OCI-LY1 (cell line): ENCODE measurements around the gene SLC7A7.
"Not testable (repeated sequence)": the region's sequence is repeated elsewhere in the genome, so short reads cannot be mapped to it uniquely, and the experiment has no call there.

Source experiments
- EZH2 ChIP-seq: fragments of 200-600 bp; sonication (generic), shearing (Covaris generic); IDR thresholded peaks from 2 replicates; pipeline ENCODE4 v1.8.0; 2017; ENCODE audit warnings: borderline replicate concordance, mixed run types, mild to moderate bottlenecking, antibody characterized with exemption, low read length, moderate library complexity, mixed read lengths
- TF ChIP-seq, protein P1 (sequence below): fragments of 200-600 bp; sonication (generic), shearing (Covaris generic); IDR thresholded peaks from 2 replicates; pipeline ENCODE4 v1.5.1; 2017; ENCODE audit warnings: mild to moderate bottlenecking, antibody characterized with exemption, low read length, moderate library complexity, mixed read lengths

GRCh38 chr14:22732062-22732461 lies 83.2 kb downstream of the SLC7A7 start:
- TF ChIP-seq, protein P1, sequence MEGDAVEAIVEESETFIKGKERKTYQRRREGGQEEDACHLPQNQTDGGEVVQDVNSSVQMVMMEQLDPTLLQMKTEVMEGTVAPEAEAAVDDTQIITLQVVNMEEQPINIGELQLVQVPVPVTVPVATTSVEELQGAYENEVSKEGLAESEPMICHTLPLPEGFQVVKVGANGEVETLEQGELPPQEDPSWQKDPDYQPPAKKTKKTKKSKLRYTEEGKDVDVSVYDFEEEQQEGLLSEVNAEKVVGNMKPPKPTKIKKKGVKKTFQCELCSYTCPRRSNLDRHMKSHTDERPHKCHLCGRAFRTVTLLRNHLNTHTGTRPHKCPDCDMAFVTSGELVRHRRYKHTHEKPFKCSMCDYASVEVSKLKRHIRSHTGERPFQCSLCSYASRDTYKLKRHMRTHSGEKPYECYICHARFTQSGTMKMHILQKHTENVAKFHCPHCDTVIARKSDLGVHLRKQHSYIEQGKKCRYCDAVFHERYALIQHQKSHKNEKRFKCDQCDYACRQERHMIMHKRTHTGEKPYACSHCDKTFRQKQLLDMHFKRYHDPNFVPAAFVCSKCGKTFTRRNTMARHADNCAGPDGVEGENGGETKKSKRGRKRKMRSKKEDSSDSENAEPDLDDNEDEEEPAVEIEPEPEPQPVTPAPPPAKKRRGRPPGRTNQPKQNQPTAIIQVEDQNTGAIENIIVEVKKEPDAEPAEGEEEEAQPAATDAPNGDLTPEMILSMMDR: not testable (repeated sequence)
- TF ChIP-seq EZH2: not testable (repeated sequence)
